ENCODE data around the gene GLYATL2. TPM values are rescaled to one million over a fixed set of nuclear protein-coding genes. Genes with fewer than 3 reads are reported as not detected.

Gene GLYATL2
- total and polyA plus RNA-seq, 2 donors from 2014 or later = not detected

- Histone ChIP-seq H3K9ac (ENCODE audit: low read length in 3 of 3) (no peak overlapping the region), H3K9me3 (ENCODE audit: control insufficient read depth in 2 of 3, insufficient read depth in 1 of 3, low read length in 3 of 3) (no peaks in the 10 kb centered on the region), H3K4me1 (ENCODE audit: control insufficient read depth in 2 of 3, insufficient read depth in 2 of 3, low read depth in 1 of 3, low read length in 3 of 3) (no peaks in the 10 kb centered on the region), H3K4me3 (ENCODE audit: low read length in 3 of 3) (no peak overlapping the region), H3K27me3 (ENCODE audit: control insufficient read depth, insufficient read depth, low read length) (no peaks in the 10 kb centered on the region), H3K36me3 (ENCODE audit: control insufficient read depth in 2 of 3, insufficient read depth in 3 of 3, low read length in 3 of 3) (no peaks in the 10 kb centered on the region), H3K27ac (ENCODE audit: low read depth in 2 of 2, low read length in 2 of 2) (no peak overlapping the region)
- intact Hi-C loops (cut with DNase I) = no loop called here
- DNase-seq (no peak), FAIRE-seq (no peak)
- TF ChIP-seq, protein P1, sequence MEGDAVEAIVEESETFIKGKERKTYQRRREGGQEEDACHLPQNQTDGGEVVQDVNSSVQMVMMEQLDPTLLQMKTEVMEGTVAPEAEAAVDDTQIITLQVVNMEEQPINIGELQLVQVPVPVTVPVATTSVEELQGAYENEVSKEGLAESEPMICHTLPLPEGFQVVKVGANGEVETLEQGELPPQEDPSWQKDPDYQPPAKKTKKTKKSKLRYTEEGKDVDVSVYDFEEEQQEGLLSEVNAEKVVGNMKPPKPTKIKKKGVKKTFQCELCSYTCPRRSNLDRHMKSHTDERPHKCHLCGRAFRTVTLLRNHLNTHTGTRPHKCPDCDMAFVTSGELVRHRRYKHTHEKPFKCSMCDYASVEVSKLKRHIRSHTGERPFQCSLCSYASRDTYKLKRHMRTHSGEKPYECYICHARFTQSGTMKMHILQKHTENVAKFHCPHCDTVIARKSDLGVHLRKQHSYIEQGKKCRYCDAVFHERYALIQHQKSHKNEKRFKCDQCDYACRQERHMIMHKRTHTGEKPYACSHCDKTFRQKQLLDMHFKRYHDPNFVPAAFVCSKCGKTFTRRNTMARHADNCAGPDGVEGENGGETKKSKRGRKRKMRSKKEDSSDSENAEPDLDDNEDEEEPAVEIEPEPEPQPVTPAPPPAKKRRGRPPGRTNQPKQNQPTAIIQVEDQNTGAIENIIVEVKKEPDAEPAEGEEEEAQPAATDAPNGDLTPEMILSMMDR (IDR thresholded peaks at IDR 0.05; ENCODE audit: borderline replicate concordance, extremely low read depth, insufficient read depth) = no peak
Observed at GRCh38 chr11:58887452-58887851, 42.9 kb upstream of the GLYATL2 start.

DNA sequence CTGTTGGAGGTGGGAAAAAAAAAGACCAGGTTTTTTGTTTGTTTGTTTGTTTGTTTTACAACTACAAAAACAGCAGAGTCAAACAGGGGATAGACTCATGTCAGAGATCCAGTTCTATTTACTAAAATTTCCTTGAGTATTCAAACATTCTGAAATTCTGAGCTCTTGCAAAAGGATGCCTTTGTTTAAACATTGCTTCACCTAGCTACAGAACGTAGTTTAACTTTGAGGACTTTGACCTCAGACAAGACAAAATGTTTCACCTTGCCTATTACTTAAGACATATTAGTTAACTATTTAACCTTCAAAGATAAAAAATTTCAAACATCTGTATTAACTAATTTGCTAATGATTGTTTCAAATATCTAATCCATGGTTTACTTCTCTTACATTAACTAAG is 36.1 kb upstream of the GLYATL2 start:
- Histone ChIP-seq H3K4me3 (ENCODE audit: low read length in 3 of 3) (no peak overlapping the region), H3K27ac (ENCODE audit: low read depth in 2 of 2, low read length in 2 of 2) (no peak overlapping the region), H3K4me1 (ENCODE audit: control insufficient read depth in 2 of 3, insufficient read depth in 2 of 3, low read depth in 1 of 3, low read length in 3 of 3) (no peaks in the 10 kb centered on the region), H3K9ac (ENCODE audit: low read length in 3 of 3) (no peak overlapping the region), H3K27me3 (ENCODE audit: control insufficient read depth, insufficient read depth, low read length) (no peaks in the 10 kb centered on the region), H3K9me3 (ENCODE audit: control insufficient read depth in 2 of 3, insufficient read depth in 1 of 3, low read length in 3 of 3) (no peaks in the 10 kb centered on the region), H3K36me3 (ENCODE audit: control insufficient read depth in 2 of 3, insufficient read depth in 3 of 3, low read length in 3 of 3) (no peaks in the 10 kb centered on the region)
- FAIRE-seq = peak; percentile 92
- intact Hi-C loops (cut with DNase I) = no loop called here
- no peak for DNase-seq
- TF ChIP-seq, protein P1 (IDR thresholded peaks at IDR 0.05; ENCODE audit: borderline replicate concordance, extremely low read depth, insufficient read depth) = no peak

DNA sequence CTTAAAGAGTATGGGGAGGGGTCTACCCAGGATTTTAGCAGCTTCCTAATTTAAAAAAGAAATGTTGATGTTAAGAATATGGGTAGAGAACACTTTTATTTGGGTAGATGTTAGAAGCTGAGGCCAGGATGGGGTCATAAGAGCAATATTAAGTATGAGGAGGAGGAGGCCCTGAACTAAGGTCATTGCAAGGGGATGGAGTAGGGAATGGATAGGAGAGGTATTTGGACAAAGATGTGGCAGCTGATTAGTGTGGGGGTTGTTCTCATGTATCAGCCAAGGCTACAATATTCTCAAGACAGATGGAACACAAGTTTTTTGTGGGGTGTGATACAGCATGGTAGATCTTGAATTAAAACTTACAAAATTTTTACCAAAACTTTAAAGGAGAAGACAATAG is 35.7 kb upstream of the GLYATL2 start:
- no peaks in the 10 kb centered on the region for H3K4me1 ChIP-seq (ENCODE audit: control insufficient read depth in 2 of 3, insufficient read depth in 2 of 3, low read depth in 1 of 3, low read length in 3 of 3)
- no peaks in the 10 kb centered on the region for H3K36me3 ChIP-seq (ENCODE audit: control insufficient read depth in 2 of 3, insufficient read depth in 3 of 3, low read length in 3 of 3)
- H3K27ac ChIP-seq (ENCODE audit: low read depth in 2 of 2, low read length in 2 of 2) = no peak overlapping the region
- FAIRE-seq = no peak
- no peak for DNase-seq
- H3K9ac ChIP-seq (ENCODE audit: low read length in 3 of 3) = no peak overlapping the region
- H3K4me3 ChIP-seq (ENCODE audit: low read length in 3 of 3) = no peak overlapping the region
- no peaks in the 10 kb centered on the region for H3K9me3 ChIP-seq (ENCODE audit: control insufficient read depth in 2 of 3, insufficient read depth in 1 of 3, low read length in 3 of 3)
- intact Hi-C loops (cut with DNase I) = no loop called here
- no peaks in the 10 kb centered on the region for H3K27me3 ChIP-seq (ENCODE audit: control insufficient read depth, insufficient read depth, low read length)
- TF ChIP-seq, protein P1 (IDR thresholded peaks at IDR 0.05; ENCODE audit: borderline replicate concordance, extremely low read depth, insufficient read depth) = no peak

GRCh38 chr11:58867556-58867955 is 23.1 kb upstream of the GLYATL2 start:
- H3K27ac ChIP-seq (ENCODE audit: low read depth in 2 of 2, low read length in 2 of 2) = no peak overlapping the region

More at GRCh38 chr11:58867556-58867955, 23.1 kb upstream of the GLYATL2 start:
- H3K4me3 ChIP-seq (ENCODE audit: low read length in 3 of 3) = no peak overlapping the region
- peaks cover 0 to under 1% (median 0%) of the 10 kb centered on the region in 3 donors for H3K9me3 ChIP-seq (ENCODE audit: control insufficient read depth in 2 of 3, insufficient read depth in 1 of 3, low read length in 3 of 3)
- TF ChIP-seq, protein P1 (IDR thresholded peaks at IDR 0.05; ENCODE audit: borderline replicate concordance, extremely low read depth, insufficient read depth) = no peak
- no peak for DNase-seq
- FAIRE-seq = no peak
- intact Hi-C loops (cut with DNase I) = no loop called here
- H3K27me3 ChIP-seq (ENCODE audit: control insufficient read depth, insufficient read depth, low read length) = no peaks in the 10 kb centered on the region
- no peaks in the 10 kb centered on the region for H3K4me1 ChIP-seq (ENCODE audit: control insufficient read depth in 2 of 3, insufficient read depth in 2 of 3, low read depth in 1 of 3, low read length in 3 of 3)
- no peaks in the 10 kb centered on the region for H3K36me3 ChIP-seq (ENCODE audit: control insufficient read depth in 2 of 3, insufficient read depth in 3 of 3, low read length in 3 of 3)
- H3K9ac ChIP-seq (ENCODE audit: low read length in 3 of 3) = no peak overlapping the region
